CD4-positive, alpha-beta T cell treated with Interleukin-15 for 4 hours (primary cell): ENCODE results near the gene SOX6.
"Not testable (repeated sequence)": the region's sequence is repeated elsewhere in the genome, so short reads cannot be mapped to it uniquely, and the experiment has no call there.

ENCODE experiments used
- DNase-seq: peaks from one replicate; pipeline ENCODE4 v3.0.0-alpha.2; 2020; ENCODE audit warnings: low spot score

SOX6 gene

GRCh38 chr11:15930442-15931025 lies 425.8 kb downstream of the SOX6 start:
- no peak for DNase-seq

- no peak for DNase-seq
These were observed 426.9 kb downstream of the SOX6 start for GRCh38 chr11:15929371-15929901.

- no peak for DNase-seq
These were observed 428.5 kb downstream of the SOX6 start for GRCh38 chr11:15927864-15928217.

- DNase-seq, result no peak
These were observed 429.0 kb downstream of the SOX6 start for GRCh38 chr11:15927196-15927863.

GRCh38 chr11:15926071-15926470 lies 430.3 kb downstream of the SOX6 start:
- no peak for DNase-seq

- DNase-seq, result no peak
These were observed 433.2 kb downstream of the SOX6 start for GRCh38 chr11:15923183-15923582.

GRCh38 chr11:15922745-15923144 lies 433.6 kb downstream of the SOX6 start:
- DNase-seq, result not testable (repeated sequence)

- no peak for DNase-seq
These were observed 435.3 kb downstream of the SOX6 start for GRCh38 chr11:15920856-15921629.

GRCh38 chr11:15918674-15919073 lies 437.7 kb downstream of the SOX6 start:
- DNase-seq, result no peak

- DNase-seq, result no peak
These were observed 438.1 kb downstream of the SOX6 start for GRCh38 chr11:15918212-15918611.
